Endometrium (tissue), 2 donors: Measurements from ENCODE around the gene CEP131.
"Not testable (repeated sequence)": the region's sequence is repeated elsewhere in the genome, so short reads cannot be mapped to it uniquely, and the experiment has no call there.

Source experiments
- FAIRE-seq: peaks from 2 replicates; lab custom pipeline; 2012; peaks lifted over from hg19 to GRCh38; lab: Jason Lieb, UNC
- donor health status: control.
- donor health status: control.

Gene CEP131

GRCh38 chr17:81165246-81166032 is 57.3 kb downstream of the CEP131 start, which contains the start of gene PVALEF:
Gene PVALEF, plus strand, starts transcription at chr17:81165507. Its CDS starts 15,720 bp downstream, at chr17:81181227.
- FAIRE-seq: no peak

GRCh38 chr17:81164371-81165245 is 58.2 kb downstream of the CEP131 start:
- no peak for FAIRE-seq

- FAIRE-seq: no peak
These were observed 58.9 kb downstream of the CEP131 start for GRCh38 chr17:81163703-81164370.

GRCh38 chr17:81163051-81163695 is 59.6 kb downstream of the CEP131 start:
- no peak for FAIRE-seq

- FAIRE-seq: no peak
These were observed 60.3 kb downstream of the CEP131 start for GRCh38 chr17:81162491-81162890.

- FAIRE-seq: no peak
These were observed 60.8 kb downstream of the CEP131 start for GRCh38 chr17:81161972-81162371.

- FAIRE-seq: no peak
These were observed 61.2 kb downstream of the CEP131 start for GRCh38 chr17:81161536-81161935.

GRCh38 chr17:81160747-81161453 is 61.9 kb downstream of the CEP131 start:
- FAIRE-seq: no peak

- FAIRE-seq: no peak
These were observed 62.5 kb downstream of the CEP131 start for GRCh38 chr17:81160306-81160705.

GRCh38 chr17:81159611-81160265 is 63.0 kb downstream of the CEP131 start:
- no peak for FAIRE-seq

- no peak for FAIRE-seq
These were observed 63.8 kb downstream of the CEP131 start for GRCh38 chr17:81158688-81159590.

GRCh38 chr17:81157848-81158687 is 64.7 kb downstream of the CEP131 start:
- FAIRE-seq: no peak

GRCh38 chr17:81156866-81157805 is 65.6 kb downstream of the CEP131 start:
- no peak for FAIRE-seq

- no peak for FAIRE-seq
These were observed 67.8 kb downstream of the CEP131 start for GRCh38 chr17:81154961-81155360.

- not testable (repeated sequence) for FAIRE-seq
These were observed 68.7 kb downstream of the CEP131 start for GRCh38 chr17:81154016-81154415.

- no peak for FAIRE-seq
These were observed 69.4 kb downstream of the CEP131 start for GRCh38 chr17:81153340-81153803.

GRCh38 chr17:81152288-81152828 is 70.4 kb downstream of the CEP131 start:
- FAIRE-seq: no peak
